HCT116 (cell line): ENCODE data around the gene ABR.

ENCODE experiments used
- ATF3 ChIP-seq: IDR thresholded peaks from 2 replicates; pipeline ENCODE4 v1.6.1; 2012
- CTCF ChIP-seq, 3 experiments: fragments of 200-600 bp in 1 of 3; sonication (generic) in 1 of 3; IDR thresholded peaks in 2 of 3; conservative IDR thresholded peaks in 1 of 3; 2 replicates each; pipeline ENCODE4 v1.5.1; 2012 to 2017; ENCODE audit warnings: low read depth in 2 of 3, low read length in 2 of 3, antibody characterized with exemption in 1 of 3, borderline replicate concordance in 1 of 3, control low read depth in 1 of 3, mild to moderate bottlenecking in 1 of 3, mixed read lengths in 1 of 3, mixed run types in 1 of 3, moderate library complexity in 1 of 3; ENCODE audit not compliant: insufficient read depth in 1 of 3
- ELF1 ChIP-seq: IDR thresholded peaks from 2 replicates; pipeline ENCODE4 v1.6.1; 2012; ENCODE audit warnings: low read depth, borderline replicate concordance
- EZH2 ChIP-seq: fragments of 200-600 bp; sonication (generic); IDR thresholded peaks from 2 replicates; pipeline ENCODE4 v1.6.1; 2017; ENCODE audit warnings: antibody characterized with exemption, mixed run types
- REST ChIP-seq: IDR thresholded peaks from 2 replicates; pipeline ENCODE4 v1.6.1; 2012; ENCODE audit warnings: low read depth
- YY1 ChIP-seq: IDR thresholded peaks from 2 replicates; pipeline ENCODE4 v1.6.1; 2011; ENCODE audit warnings: low read length, low read depth, moderate library complexity, mild to moderate bottlenecking; ENCODE audit not compliant: insufficient replicate concordance; ENCODE audit errors: extremely low read depth

- TF ChIP-seq CTCF (IDR thresholded peaks at IDR 0.05 in 2 of 3, conservative IDR thresholded peaks at IDR 0.05 in 1 of 3; ENCODE audit: borderline replicate concordance in 1 of 3, insufficient read depth in 1 of 3, low read depth in 2 of 3, low read length in 2 of 3) (no peak), ATF3 (no peak), YY1 (no peak), REST (no peak), ELF1 (no peak), EZH2 (no peak)
Measured at GRCh38 chr17:1203967-1204291, 24.1 kb upstream of the ABR start.
